T-helper 22 cell (primary cell): ENCODE measurements around the gene CHTF8.

Source experiments
- DNase-seq: peaks from one replicate; pipeline ENCODE4 v3.0.0-alpha.2; 2020; ENCODE audit warnings: low read depth

Gene CHTF8

GRCh38 chr16:69084289-69084688 lies 48.1 kb downstream of the CHTF8 start:
- DNase-seq, result no peak

DNA sequence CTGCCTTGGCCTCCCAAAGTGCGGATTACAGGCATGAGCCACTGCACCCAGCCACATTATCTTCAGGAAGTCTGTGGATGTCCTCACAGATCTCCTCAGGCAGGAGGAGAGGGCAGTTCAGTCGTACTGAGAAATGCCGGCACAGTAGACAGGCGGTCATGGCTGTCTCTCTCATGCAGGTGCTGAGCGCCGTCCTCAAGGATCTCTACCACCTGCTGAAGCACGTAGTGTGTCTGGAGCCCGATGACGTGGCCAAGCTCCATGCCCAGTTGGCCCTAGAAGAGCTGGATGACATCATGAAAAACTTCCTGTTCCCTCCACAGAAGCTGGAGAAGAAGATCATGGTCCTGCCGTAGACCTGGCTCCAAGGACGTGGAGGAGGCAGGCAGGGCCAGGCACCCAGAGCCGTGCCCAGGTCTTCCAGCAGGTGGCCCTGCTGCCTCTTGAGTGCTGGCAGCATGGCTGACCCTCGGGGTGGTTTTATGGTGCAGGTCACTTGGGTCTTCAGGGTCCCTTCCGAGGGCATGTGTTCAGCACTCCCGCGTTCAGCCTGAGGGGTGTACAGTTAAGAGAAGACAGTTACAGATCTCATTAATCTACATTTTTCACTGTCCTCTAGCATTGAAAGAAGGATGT lies 49.0 kb downstream of the CHTF8 start:
- no peak for DNase-seq

DNA sequence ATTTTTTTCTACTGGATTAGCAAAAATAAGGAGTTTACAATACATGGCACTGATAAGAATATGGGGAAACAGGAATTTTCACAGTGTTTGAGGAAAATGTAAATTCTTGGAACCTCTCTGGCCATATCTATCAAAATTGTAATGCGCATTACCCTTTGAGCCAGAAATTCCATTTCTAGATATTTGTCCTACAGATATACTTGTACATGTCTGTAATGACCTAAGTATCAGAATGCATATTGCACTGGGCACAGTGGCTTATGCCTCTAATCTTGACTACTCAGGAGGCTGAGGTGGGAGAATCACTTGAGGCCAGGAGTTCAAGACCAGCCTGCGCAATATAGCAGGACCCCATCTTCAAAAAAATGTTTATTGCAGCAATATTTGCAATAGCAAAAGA lies 52.7 kb downstream of the CHTF8 start:
- no peak for DNase-seq

- no peak for DNase-seq
Measured at GRCh38 chr16:69078073-69078472, 54.3 kb downstream of the CHTF8 start.

DNA sequence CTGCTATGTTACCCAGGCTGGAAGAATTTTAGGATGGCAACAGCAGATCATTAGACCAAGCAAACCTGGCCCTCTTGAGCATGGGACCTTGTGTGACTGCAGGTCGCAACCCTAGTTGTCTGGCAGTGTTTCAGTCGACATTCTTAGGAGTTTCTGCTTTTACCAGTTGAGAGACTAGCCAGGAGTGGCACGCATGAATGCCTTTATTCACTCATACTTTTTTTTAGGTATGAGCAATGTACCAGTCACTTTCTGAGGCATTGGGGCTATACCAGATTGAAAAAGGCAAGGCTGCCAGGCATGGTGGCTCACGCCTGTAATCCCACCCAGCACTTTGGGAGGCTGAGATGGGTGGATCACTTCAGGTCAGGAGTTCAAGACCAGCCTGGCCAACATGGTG lies 55.1 kb downstream of the CHTF8 start:
- DNase-seq, result no peak

DNA sequence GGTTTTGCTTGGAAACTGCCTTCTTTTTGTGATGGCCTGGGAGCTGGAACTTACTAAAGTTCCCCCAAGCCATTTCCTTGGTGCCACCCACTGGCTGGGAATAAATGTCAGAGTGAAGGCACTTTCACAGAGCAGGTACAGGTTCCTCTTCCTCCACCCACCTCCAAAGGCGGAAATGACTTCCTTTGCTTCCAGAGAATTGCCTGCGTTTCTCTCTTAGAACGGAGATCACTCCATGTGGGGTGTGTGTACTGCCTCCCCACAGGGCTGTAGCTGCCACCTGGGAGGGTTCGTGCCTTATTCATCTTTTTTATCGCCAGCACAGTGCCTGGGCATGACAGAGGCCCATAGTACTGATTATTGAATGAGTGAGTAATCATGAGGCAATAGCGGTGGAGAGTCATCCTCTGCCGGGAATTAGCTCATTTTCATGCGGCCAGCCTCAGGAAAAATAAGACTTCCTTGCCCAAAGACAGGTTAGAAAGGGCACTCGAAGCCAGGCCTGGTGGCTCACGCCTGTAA lies 59.1 kb downstream of the CHTF8 start:
- DNase-seq, result no peak

DNA sequence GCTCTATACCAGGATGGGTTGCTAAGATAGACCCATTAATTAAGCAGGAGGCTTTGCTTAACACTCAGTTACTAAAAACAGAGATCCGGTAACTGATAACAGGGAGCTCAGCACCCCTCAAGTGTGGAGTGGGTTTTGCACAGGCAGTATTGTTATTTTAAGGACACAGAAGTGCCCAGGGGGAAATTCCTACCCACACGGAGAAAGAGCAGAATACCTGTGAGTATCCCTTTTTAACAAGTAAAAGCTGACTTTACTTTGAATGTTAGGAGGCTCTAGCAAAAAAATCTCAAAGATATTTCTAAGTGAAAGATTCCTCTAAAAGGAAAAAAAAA lies 59.8 kb downstream of the CHTF8 start:
- DNase-seq, result no peak

GRCh38 chr16:69071036-69071435 lies 61.4 kb downstream of the CHTF8 start:
- no peak for DNase-seq

DNA sequence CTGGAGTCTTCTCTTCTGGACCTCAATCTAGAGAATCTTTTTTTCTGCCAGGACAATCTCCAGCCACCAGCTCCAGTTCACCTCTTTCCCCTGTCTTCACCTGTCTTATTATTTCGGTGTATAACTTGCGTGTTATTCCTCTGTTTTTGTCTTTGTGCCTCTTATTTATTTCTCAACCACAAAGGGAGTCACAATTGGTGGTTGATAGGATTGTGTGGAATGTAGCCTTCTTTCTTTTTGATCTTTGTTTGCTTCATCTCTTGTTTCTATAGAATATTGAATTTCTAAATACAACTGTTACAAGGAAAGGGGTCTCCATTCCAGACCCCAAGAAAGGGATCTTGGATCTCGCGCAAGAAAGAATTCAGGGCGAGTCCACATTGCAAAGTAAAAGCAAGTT lies 62.9 kb downstream of the CHTF8 start:
- DNase-seq, result no peak
